Activated CD4-positive, alpha-beta T cell treated with anti-CD3 and anti-CD28 coated beads, Interleukin-2, amount 50 U/mL, for 4 hours (primary cell): ENCODE results near the gene RNF128.

ENCODE experiments used
- DNase-seq, 2 experiments: peaks; one replicate each; pipeline ENCODE4 v3.0.0-alpha.2; 2020

RNF128 gene

GRCh38 chrX:106726485-106727437 lies at the start of gene RNF128:
Gene RNF128 (plus strand): TSS chrX:106726701. CDS start chrX:106726914, 213 bp downstream.
- DNase-seq: no peak

GRCh38 chrX:106680716-106681115 lies 45.8 kb upstream of the RNF128 start:
- no peak for DNase-seq

GRCh38 chrX:106684207-106684606 lies 42.3 kb upstream of the RNF128 start:
- DNase-seq: no peak

GRCh38 chrX:106692425-106693065 lies 34.0 kb upstream of the RNF128 start:
- no peak for DNase-seq

GRCh38 chrX:106696502-106696901 lies 30.0 kb upstream of the RNF128 start:
- DNase-seq: no peak

- DNase-seq: no peak
Observed at GRCh38 chrX:106698693-106699092, 27.8 kb upstream of the RNF128 start.

GRCh38 chrX:106702636-106703035 lies 23.9 kb upstream of the RNF128 start:
- no peak for DNase-seq

- DNase-seq: no peak
Observed at GRCh38 chrX:106706466-106706865, 20.0 kb upstream of the RNF128 start.

- DNase-seq: no peak
Observed at GRCh38 chrX:106707771-106708454, 18.6 kb upstream of the RNF128 start.

- no peak for DNase-seq
Observed at GRCh38 chrX:106710771-106711170, 15.7 kb upstream of the RNF128 start.

- DNase-seq: no peak
Observed at GRCh38 chrX:106711375-106711774, 15.1 kb upstream of the RNF128 start.

GRCh38 chrX:106716004-106716403 lies 10.5 kb upstream of the RNF128 start:
- DNase-seq: no peak

- no peak for DNase-seq
Observed at GRCh38 chrX:106716463-106716862, 10.0 kb upstream of the RNF128 start.

GRCh38 chrX:106718709-106719108 lies 7.8 kb upstream of the RNF128 start:
- DNase-seq: no peak

GRCh38 chrX:106725931-106726330 lies 570 bp upstream of the RNF128 start:
- no peak for DNase-seq

- no peak for DNase-seq
Observed at GRCh38 chrX:106728337-106728736, 1.8 kb downstream of the RNF128 start.

GRCh38 chrX:106730401-106730800 lies 3.9 kb downstream of the RNF128 start:
- DNase-seq: no peak

GRCh38 chrX:106731590-106731989 lies 5.1 kb downstream of the RNF128 start:
- DNase-seq: no peak

- no peak for DNase-seq
Observed at GRCh38 chrX:106734827-106735226, 8.3 kb downstream of the RNF128 start.

GRCh38 chrX:106740193-106740780 lies 13.8 kb downstream of the RNF128 start:
- DNase-seq: no peak

- no peak for DNase-seq
Observed at GRCh38 chrX:106742193-106742592, 15.7 kb downstream of the RNF128 start.

- no peak for DNase-seq
Observed at GRCh38 chrX:106742805-106743204, 16.3 kb downstream of the RNF128 start.

- DNase-seq: no peak
Observed at GRCh38 chrX:106748377-106748776, 21.9 kb downstream of the RNF128 start.
